ENCODE results near the gene PMM2.

Gene PMM2

GRCh38 chr16:8808613-8809353 lies 11.1 kb downstream of the PMM2 start:
- CTCF ChIA-PET: no interaction called here
- H3K9me3 ChIP-seq (ENCODE audit: control insufficient read depth, insufficient read depth, low read depth, low read length): no peaks in the 10 kb centered on the region
- H3K4me1 ChIP-seq (ENCODE audit: control insufficient read depth, insufficient read depth, low read length): no peaks in the 10 kb centered on the region
- POLR2A ChIA-PET: no interaction called here
- H3K36me3 ChIP-seq (ENCODE audit: control insufficient read depth in 2 of 2, insufficient read depth in 1 of 2, low read length in 2 of 2): peaks cover 42 to 97% of the 10 kb centered on the region in 2 experiments
- H3K4me3 ChIP-seq (ENCODE audit: low read depth, low read length): no peak overlapping the region
- TF ChIP-seq ZNF777 (tag by site-specific recombination; IDR thresholded peaks at IDR 0.05; ENCODE audit: borderline replicate concordance) (no peak), PRDM6 (tag by site-specific recombination; IDR thresholded peaks at IDR 0.05) (no peak), REST (tag by site-specific recombination; IDR thresholded peaks at IDR 0.05) (no peak), ATF2 (tag by site-specific recombination; IDR thresholded peaks at IDR 0.05; ENCODE audit: low read depth) (no peak), ZBTB8A (tag by site-specific recombination; IDR thresholded peaks at IDR 0.05) (no peak), ZNF571 (tag by site-specific recombination; IDR thresholded peaks at IDR 0.05) (no peak), ZNF121 (tag by site-specific recombination; IDR thresholded peaks at IDR 0.05) (no peak), ZNF202 (tag by site-specific recombination; IDR thresholded peaks at IDR 0.05; ENCODE audit: borderline replicate concordance) (no peak)
- no peak overlapping the region for H3K27ac ChIP-seq (ENCODE audit: extremely low read depth, low read depth, low read length)

- no peaks in the 10 kb centered on the region for H3K9me3 ChIP-seq (ENCODE audit: control insufficient read depth, insufficient read depth, low read depth, low read length)
- no peak overlapping the region for H3K4me3 ChIP-seq (ENCODE audit: low read depth, low read length)
- ChIA-PET POLR2A (no interaction called here), CTCF (no interaction called here)
- H3K27ac ChIP-seq (ENCODE audit: extremely low read depth, low read depth, low read length): no peak overlapping the region
- no peaks in the 10 kb centered on the region for H3K4me1 ChIP-seq (ENCODE audit: control insufficient read depth, insufficient read depth, low read length)
- TF ChIP-seq ZNF121 (tag by site-specific recombination; IDR thresholded peaks at IDR 0.05): no peak
- no peak for TF ChIP-seq ZNF155 (tag by site-specific recombination; IDR thresholded peaks at IDR 0.05)
- no peak for TF ChIP-seq ZBTB6 (tag by site-specific recombination; IDR thresholded peaks at IDR 0.05)
- no peak for TF ChIP-seq ZNF214 (tag by site-specific recombination; IDR thresholded peaks at IDR 0.05; ENCODE audit: borderline replicate concordance)
- TF ChIP-seq ZNF558 (tag by site-specific recombination; IDR thresholded peaks at IDR 0.05): no peak
- TF ChIP-seq ZNF785 (tag by site-specific recombination; IDR thresholded peaks at IDR 0.05): no peak
- no peak for TF ChIP-seq ZNF133 (tag by site-specific recombination; IDR thresholded peaks at IDR 0.05)
- no peak for TF ChIP-seq INSM2 (tag by site-specific recombination; IDR thresholded peaks at IDR 0.05)
- TF ChIP-seq ZNF335 (tag by site-specific recombination; conservative IDR thresholded peaks at IDR 0.05): no peak
- TF ChIP-seq ZNF488 (tag by site-specific recombination; IDR thresholded peaks at IDR 0.05): no peak
- H3K36me3 ChIP-seq (ENCODE audit: control insufficient read depth in 2 of 2, insufficient read depth in 1 of 2, low read length in 2 of 2): peaks cover 50 to 97% of the 10 kb centered on the region in 2 experiments
Measured at GRCh38 chr16:8812162-8812843, 14.7 kb downstream of the PMM2 start.
